Activated CD8-positive, alpha-beta memory T cell treated with anti-CD3 and anti-CD28 coated beads, Interleukin-2, amount 50 U/mL, for 24 hours (primary cell): ENCODE measurements around the gene CHIC2.
A peak's percentile ranks its signal among the peaks of the same experiment; 100 is the strongest.

Source experiments
- DNase-seq: peaks from one replicate; pipeline ENCODE4 v3.0.0-alpha.2; 2020; ENCODE audit errors: extremely low read depth

The CHIC2 gene

GRCh38 chr4:54093324-54094240 lies 29.2 kb upstream of the CHIC2 start:
- DNase-seq: no peak

DNA sequence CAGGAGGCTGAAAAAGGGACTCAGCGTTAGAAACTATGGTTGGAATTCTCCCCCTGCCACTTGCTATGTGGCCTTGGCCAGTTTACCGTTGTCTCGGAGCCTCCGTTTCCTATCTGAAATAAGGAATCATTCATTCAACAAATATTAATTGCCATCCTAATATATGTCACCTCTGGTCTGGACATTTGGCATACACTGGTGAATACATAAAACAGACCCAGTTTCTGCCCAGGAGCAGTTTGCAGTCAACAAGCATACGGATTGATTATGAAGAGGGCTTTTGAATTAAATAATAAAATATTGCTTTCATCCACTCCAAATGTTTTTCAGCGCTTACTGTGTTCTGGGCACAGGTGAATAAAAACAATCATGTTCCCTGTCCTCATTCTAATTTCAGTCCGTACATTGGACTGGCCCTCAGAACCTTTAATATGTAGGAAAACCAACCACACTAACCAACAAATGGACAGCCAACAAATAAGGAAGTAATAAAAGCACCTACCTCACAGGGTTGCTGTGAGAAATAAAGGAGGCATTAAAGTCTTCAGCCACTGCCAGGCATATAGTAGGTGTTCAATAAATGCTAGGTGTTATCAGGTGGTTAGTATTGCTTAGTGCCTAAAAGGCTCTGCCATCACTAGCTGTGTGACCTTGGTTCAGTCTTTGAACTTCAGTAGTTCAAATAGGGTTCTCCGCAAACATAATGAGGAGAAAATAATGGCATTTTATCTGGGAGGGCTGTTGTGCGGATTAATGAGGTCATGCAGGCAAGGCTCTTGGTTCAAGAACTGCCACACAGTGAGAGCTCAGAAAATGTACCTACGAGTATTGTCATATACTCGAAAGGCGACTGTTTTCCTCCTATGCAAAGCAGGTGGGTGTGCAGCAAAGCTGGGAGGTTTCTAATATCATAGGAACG lies 28.3 kb upstream of the CHIC2 start:
- DNase-seq: no peak

- DNase-seq: peak; percentile 27
Observed at GRCh38 chr4:54091637-54092404, 27.4 kb upstream of the CHIC2 start.

DNA sequence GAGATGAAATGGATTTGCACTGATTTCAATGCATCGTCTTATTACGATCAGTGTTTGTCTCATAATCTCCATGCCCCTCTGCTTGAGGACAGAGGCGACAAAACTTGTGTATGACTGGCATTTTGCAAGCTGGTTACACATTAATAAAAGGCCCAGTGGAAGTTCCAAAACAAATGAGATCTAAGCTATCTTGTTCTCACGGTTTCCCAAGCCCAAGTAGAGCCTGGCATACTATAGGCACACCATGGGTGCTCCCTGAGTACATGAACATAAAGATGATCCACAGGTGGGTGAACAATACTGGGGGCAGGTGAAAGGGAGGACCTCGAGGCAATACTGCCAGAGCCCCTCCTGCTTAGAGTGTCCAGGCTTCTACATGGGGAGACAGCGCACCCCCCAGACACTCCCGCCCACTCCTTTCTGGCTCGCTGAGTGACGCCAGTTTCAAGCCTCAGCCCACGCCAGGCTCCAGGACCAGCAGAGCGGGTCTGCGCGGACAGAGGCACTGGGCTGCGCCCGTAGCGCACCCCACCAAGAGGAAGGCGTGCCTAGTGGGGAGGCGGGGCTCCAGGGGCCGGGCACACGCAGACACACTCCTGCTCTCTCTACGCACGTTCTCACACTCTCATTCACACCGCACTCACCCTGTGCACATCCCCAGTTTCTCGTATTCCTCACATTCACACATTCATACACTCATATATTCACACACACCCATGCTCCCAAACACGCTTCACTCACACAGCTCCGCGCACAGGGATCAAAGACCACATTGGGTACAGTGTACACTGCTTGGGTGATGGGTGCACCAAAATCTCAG lies 26.6 kb upstream of the CHIC2 start:
- DNase-seq: no peak

DNA sequence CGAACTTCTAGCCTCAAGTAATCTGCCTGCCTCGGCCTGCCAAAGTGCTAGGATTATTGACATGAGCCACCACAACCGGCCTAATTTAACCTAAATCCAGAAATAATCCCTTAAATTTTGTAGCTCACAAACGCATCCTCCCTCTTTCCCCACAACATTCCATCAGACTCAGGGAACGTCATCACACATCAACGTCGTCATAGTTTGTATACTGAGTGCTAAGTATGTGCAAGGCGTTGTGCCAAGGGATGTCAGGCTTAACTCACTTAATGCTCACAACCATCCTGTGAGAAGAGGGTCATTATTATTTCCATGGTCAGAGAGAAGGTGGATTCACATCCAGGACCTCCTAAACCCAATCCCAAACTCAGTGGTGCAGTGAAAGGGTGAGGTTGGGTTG lies 26.0 kb upstream of the CHIC2 start:
- no peak for DNase-seq

GRCh38 chr4:54089875-54090274 lies 25.5 kb upstream of the CHIC2 start:
- no peak for DNase-seq

DNA sequence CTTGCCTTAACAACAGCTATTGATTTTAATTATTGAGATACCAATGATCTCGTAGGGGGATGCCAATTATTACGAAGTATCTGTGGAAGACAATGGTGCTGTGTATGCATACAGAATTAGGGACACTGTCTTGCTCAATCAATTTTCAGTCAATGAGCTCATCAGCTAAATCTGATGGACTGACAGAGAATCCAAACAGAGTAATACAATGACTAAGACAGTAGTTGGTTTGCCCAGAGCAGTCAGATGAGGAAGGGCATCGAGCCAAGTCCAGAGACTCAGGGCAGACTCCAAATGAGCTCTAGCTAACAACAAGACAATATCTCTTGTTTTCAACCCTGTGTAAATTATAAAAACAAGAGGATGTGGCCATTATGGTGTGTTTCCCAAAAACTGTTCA lies 20.9 kb upstream of the CHIC2 start:
- no peak for DNase-seq

- DNase-seq: no peak
Observed at GRCh38 chr4:54082168-54082567, 17.8 kb upstream of the CHIC2 start.

DNA sequence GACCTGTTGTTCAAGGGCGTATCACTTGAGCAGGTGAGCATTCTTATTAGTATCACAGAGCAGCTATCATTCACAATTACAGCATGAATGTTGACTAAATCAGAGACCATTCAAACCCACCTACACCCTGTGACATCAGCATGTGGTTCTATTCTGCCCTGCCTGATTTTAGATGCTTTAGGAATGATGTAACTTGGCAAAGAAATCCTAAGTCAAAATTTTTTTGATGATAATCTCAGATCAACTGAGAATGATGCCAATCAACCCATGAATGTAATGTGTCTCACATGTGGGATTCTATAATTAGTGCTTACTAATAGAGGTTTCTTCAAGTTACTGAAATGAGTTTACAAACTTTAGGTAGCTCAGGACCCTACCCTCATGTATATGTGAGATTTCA lies 13.4 kb upstream of the CHIC2 start:
- no peak for DNase-seq

GRCh38 chr4:54076673-54077072 lies 12.3 kb upstream of the CHIC2 start:
- DNase-seq: no peak

- DNase-seq: no peak
Observed at GRCh38 chr4:54074381-54074780, 10.0 kb upstream of the CHIC2 start.

GRCh38 chr4:54073271-54073880 lies 9.0 kb upstream of the CHIC2 start:
- DNase-seq: no peak

- no peak for DNase-seq
Observed at GRCh38 chr4:54067166-54067565, 2.8 kb upstream of the CHIC2 start.

- no peak for DNase-seq
Observed at GRCh38 chr4:54066718-54067129, 2.3 kb upstream of the CHIC2 start.

DNA sequence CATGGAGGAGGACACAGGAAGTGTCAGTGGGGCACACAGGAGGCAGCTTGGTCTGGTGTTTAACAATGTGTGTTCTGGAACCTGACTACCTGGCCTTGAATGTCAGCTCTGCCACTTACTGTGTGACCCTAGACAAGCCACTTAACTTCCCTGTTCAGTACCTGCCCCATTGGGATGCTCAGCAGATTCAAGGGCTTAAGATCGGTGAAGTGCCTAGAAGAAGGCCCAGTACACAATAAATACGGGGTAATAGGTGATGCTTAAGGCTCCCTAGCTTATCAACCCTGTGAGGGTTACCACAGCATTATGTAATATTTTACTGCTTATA lies 1.6 kb upstream of the CHIC2 start:
- no peak for DNase-seq

DNA sequence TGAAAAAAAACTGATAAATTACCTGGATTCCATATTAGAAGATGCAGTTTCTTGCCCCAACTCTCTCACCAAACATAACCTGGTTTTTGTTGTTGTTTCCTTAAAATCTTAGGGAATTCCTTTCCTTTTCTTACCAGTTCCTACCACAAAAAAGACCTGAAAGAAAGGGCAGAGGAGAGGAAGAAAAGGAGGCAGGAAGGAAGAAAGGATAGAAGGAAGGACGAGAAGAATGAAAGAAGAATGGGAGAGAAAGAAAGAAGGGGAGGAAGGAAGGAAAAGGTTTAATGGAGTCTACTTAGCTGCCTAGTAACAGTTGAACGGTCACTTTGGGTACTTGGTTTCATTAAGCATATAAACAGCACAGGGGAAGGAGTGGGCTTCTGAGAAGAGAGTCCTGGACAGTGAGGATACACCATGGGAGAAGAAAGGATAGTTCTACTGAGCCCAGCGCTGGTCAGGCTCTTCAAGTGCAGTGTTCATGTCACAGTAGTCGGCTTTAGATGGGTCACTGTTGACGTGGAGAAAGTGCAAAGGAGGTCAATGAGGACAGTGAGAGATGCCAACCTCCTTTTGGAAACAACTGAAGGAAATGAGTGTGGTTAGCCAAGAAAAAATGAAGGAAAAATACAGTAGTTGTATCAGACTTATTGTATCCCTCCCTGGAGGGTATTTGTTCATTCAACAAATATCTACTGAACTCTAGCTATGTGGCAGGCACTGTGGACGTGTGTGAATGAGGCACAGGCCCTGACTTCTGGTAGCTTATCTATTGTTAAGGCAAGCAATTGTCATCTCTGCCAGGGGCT lies 1.1 kb upstream of the CHIC2 start:
- DNase-seq: no peak

- DNase-seq: no peak
Observed at GRCh38 chr4:54063737-54064316, 578 bp downstream of the CHIC2 start.

GRCh38 chr4:54063229-54063628 lies 1.2 kb downstream of the CHIC2 start:
- DNase-seq: no peak

DNA sequence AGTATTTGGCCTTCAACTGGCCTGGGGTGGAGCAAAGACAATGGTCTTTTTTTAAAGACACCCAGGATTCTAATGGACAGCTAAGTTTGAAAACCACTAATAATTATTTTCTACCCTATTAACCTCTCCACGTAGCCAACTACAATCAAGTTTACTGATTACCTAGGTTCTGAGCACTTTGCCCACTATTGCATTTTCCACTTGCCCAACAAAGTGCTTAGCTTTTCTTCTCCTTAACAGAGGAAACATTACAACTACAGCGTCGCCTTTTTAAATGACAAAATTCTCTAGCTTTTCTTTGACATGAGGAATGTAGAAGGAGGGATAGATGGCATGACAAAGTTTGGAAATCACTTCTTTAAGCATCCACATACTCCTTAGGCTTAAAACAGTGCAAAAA lies 2.0 kb downstream of the CHIC2 start:
- no peak for DNase-seq

GRCh38 chr4:54061873-54062272 lies 2.5 kb downstream of the CHIC2 start:
- no peak for DNase-seq
